ENCODE measurements around the gene STRN3.

STRN3 gene

GRCh38 chr14:31026450-31027235 lies 464 bp upstream of the STRN3 start:
- H3K27me3 Mint-ChIP-seq = no peaks in the 10 kb centered on the region
- peak; percentile 84 for ATAC-seq (replicated peaks; ENCODE audit: extremely low read depth, poor library complexity, severe bottlenecking)
- H3K4me1 Mint-ChIP-seq = peaks cover 54% of the 10 kb centered on the region
- peak; percentile 76 to 81 for DNase-seq (ENCODE audit: low spot score in 2 of 2)
- no peaks in the 10 kb centered on the region for H3K9me3 Mint-ChIP-seq
- H3K27ac Mint-ChIP-seq (ENCODE audit: low read depth) = peak overlapping the region; percentile 97
- peak overlapping the region; percentile 99 for H3K4me3 Mint-ChIP-seq
- peaks cover 20% of the 10 kb centered on the region for H3K36me3 Mint-ChIP-seq (ENCODE audit: insufficient read depth)

- H3K27ac Mint-ChIP-seq (ENCODE audit: low read depth) = peak within 1 kb of the TSS; percentile 97
- H3K9me3 Mint-ChIP-seq = no peaks in the 10 kb centered on the region
- peaks cover 22% of the 10 kb centered on the region for H3K36me3 Mint-ChIP-seq (ENCODE audit: insufficient read depth)
- peaks cover 52% of the 10 kb centered on the region for H3K4me1 Mint-ChIP-seq
- H3K4me3 Mint-ChIP-seq = peak within 1 kb of the TSS; percentile 99
- peak; percentile 28 to 30 for DNase-seq (ENCODE audit: low spot score in 2 of 2)
- ATAC-seq (replicated peaks; ENCODE audit: extremely low read depth, poor library complexity, severe bottlenecking) = peak; percentile 36
- no peaks in the 10 kb centered on the region for H3K27me3 Mint-ChIP-seq
These were observed 657 bp downstream of the STRN3 start, which contains the start of gene AP4S1 for GRCh38 chr14:31025367-31026076. Gene AP4S1, plus strand, starts transcription at chr14:31025649. Its CDS starts 40,548 bp downstream, at chr14:31066197.

- Mint-ChIP-seq H3K36me3 (ENCODE audit: insufficient read depth) (peaks cover 24% of the 10 kb centered on the region), H3K4me3 (peak overlapping the region; percentile 99), H3K27me3 (no peaks in the 10 kb centered on the region), H3K4me1 (peaks cover 53% of the 10 kb centered on the region), H3K9me3 (no peaks in the 10 kb centered on the region), H3K27ac (ENCODE audit: low read depth) (peak overlapping the region; percentile 94)
- DNase-seq (ENCODE audit: low spot score in 2 of 2) (no peak), ATAC-seq (replicated peaks; ENCODE audit: extremely low read depth, poor library complexity, severe bottlenecking) (no peak)
These were observed 1.4 kb downstream of the STRN3 start for GRCh38 chr14:31024577-31025366.

GRCh38 chr14:31024010-31024480 lies 2.1 kb downstream of the STRN3 start:
- H3K9me3 Mint-ChIP-seq = no peaks in the 10 kb centered on the region
- H3K27ac Mint-ChIP-seq (ENCODE audit: low read depth) = peak overlapping the region; percentile 94
- no peaks in the 10 kb centered on the region for H3K27me3 Mint-ChIP-seq
- peaks cover 24% of the 10 kb centered on the region for H3K36me3 Mint-ChIP-seq (ENCODE audit: insufficient read depth)
- peaks cover 53% of the 10 kb centered on the region for H3K4me1 Mint-ChIP-seq
- no peak for DNase-seq (ENCODE audit: low spot score in 2 of 2)
- peak overlapping the region; percentile 38 for H3K4me3 Mint-ChIP-seq
- no peak for ATAC-seq (replicated peaks; ENCODE audit: extremely low read depth, poor library complexity, severe bottlenecking)

GRCh38 chr14:31022386-31022785 lies 3.8 kb downstream of the STRN3 start:
- Mint-ChIP-seq H3K9me3 (no peaks in the 10 kb centered on the region), H3K4me3 (no peak overlapping the region), H3K36me3 (ENCODE audit: insufficient read depth) (peaks cover 25% of the 10 kb centered on the region), H3K4me1 (peaks cover 53% of the 10 kb centered on the region), H3K27me3 (no peaks in the 10 kb centered on the region), H3K27ac (ENCODE audit: low read depth) (peak overlapping the region; percentile 17)
- DNase-seq (ENCODE audit: low spot score in 2 of 2) (no peak), ATAC-seq (replicated peaks; ENCODE audit: extremely low read depth, poor library complexity, severe bottlenecking) (no peak)

- no peak for ATAC-seq (replicated peaks; ENCODE audit: extremely low read depth, poor library complexity, severe bottlenecking)
- H3K36me3 Mint-ChIP-seq (ENCODE audit: insufficient read depth) = peaks cover 20% of the 10 kb centered on the region
- no peak for DNase-seq (ENCODE audit: low spot score in 2 of 2)
- H3K4me3 Mint-ChIP-seq = no peak overlapping the region
- no peaks in the 10 kb centered on the region for H3K27me3 Mint-ChIP-seq
- H3K4me1 Mint-ChIP-seq = peaks cover 46% of the 10 kb centered on the region
- no peaks in the 10 kb centered on the region for H3K9me3 Mint-ChIP-seq
- H3K27ac Mint-ChIP-seq (ENCODE audit: low read depth) = no peak overlapping the region
These were observed 4.6 kb downstream of the STRN3 start for GRCh38 chr14:31021576-31021949.

- H3K4me1 Mint-ChIP-seq = peaks cover 49% of the 10 kb centered on the region
- H3K27ac Mint-ChIP-seq (ENCODE audit: low read depth) = no peak overlapping the region
- no peak overlapping the region for H3K4me3 Mint-ChIP-seq
- peaks cover 17% of the 10 kb centered on the region for H3K36me3 Mint-ChIP-seq (ENCODE audit: insufficient read depth)
- no peaks in the 10 kb centered on the region for H3K27me3 Mint-ChIP-seq
- H3K9me3 Mint-ChIP-seq = no peaks in the 10 kb centered on the region
- ATAC-seq (replicated peaks; ENCODE audit: extremely low read depth, poor library complexity, severe bottlenecking) (no peak), DNase-seq (ENCODE audit: low spot score in 2 of 2) (no peak)
These were observed 5.2 kb downstream of the STRN3 start for GRCh38 chr14:31020834-31021575.

- DNase-seq (ENCODE audit: low spot score in 2 of 2) (no peak), ATAC-seq (replicated peaks; ENCODE audit: extremely low read depth, poor library complexity, severe bottlenecking) (no peak)
- Mint-ChIP-seq H3K4me3 (no peak overlapping the region), H3K27me3 (no peaks in the 10 kb centered on the region), H3K9me3 (no peaks in the 10 kb centered on the region), H3K36me3 (ENCODE audit: insufficient read depth) (peaks cover 13% of the 10 kb centered on the region), H3K4me1 (peaks cover 37% of the 10 kb centered on the region), H3K27ac (ENCODE audit: low read depth) (no peak overlapping the region)
These were observed 8.0 kb downstream of the STRN3 start for GRCh38 chr14:31018057-31018645.

- DNase-seq (ENCODE audit: low spot score in 2 of 2) = no peak
- ATAC-seq (replicated peaks; ENCODE audit: extremely low read depth, poor library complexity, severe bottlenecking) = no peak
- H3K27ac Mint-ChIP-seq (ENCODE audit: low read depth) = no peak overlapping the region
These were observed 12.3 kb downstream of the STRN3 start for GRCh38 chr14:31013841-31014240.

GRCh38 chr14:31010935-31011334 lies 15.2 kb downstream of the STRN3 start:
- Mint-ChIP-seq H3K4me1 (peaks cover 21% of the 10 kb centered on the region), H3K4me3 (no peak overlapping the region), H3K36me3 (ENCODE audit: insufficient read depth) (peaks cover 15% of the 10 kb centered on the region), H3K27ac (ENCODE audit: low read depth) (no peak overlapping the region), H3K9me3 (no peaks in the 10 kb centered on the region), H3K27me3 (no peaks in the 10 kb centered on the region)
- ATAC-seq (replicated peaks; ENCODE audit: extremely low read depth, poor library complexity, severe bottlenecking) (no peak), DNase-seq (ENCODE audit: low spot score in 2 of 2) (no peak)

More at GRCh38 chr14:31013841-31014240, 12.3 kb downstream of the STRN3 start:
- H3K36me3 Mint-ChIP-seq (ENCODE audit: insufficient read depth) = peaks cover 11% of the 10 kb centered on the region
- no peak overlapping the region for H3K4me3 Mint-ChIP-seq
- no peaks in the 10 kb centered on the region for H3K9me3 Mint-ChIP-seq
- H3K27me3 Mint-ChIP-seq = no peaks in the 10 kb centered on the region
- peaks cover 26% of the 10 kb centered on the region for H3K4me1 Mint-ChIP-seq

- ATAC-seq (replicated peaks; ENCODE audit: extremely low read depth, poor library complexity, severe bottlenecking) (no peak), DNase-seq (ENCODE audit: low spot score in 2 of 2) (no peak)
- H3K27ac Mint-ChIP-seq (ENCODE audit: low read depth) = no peak overlapping the region
- H3K27me3 Mint-ChIP-seq = no peaks in the 10 kb centered on the region
- H3K36me3 Mint-ChIP-seq (ENCODE audit: insufficient read depth) = peaks cover 15% of the 10 kb centered on the region
- H3K4me1 Mint-ChIP-seq = peaks cover 15% of the 10 kb centered on the region
- H3K9me3 Mint-ChIP-seq = no peaks in the 10 kb centered on the region
- H3K4me3 Mint-ChIP-seq = no peak overlapping the region
These were observed 16.2 kb downstream of the STRN3 start for GRCh38 chr14:31009836-31010574.
